Measurements from ENCODE around the gene DPP6.
"Not testable (repeated sequence)": the region's sequence is repeated elsewhere in the genome, so short reads cannot be mapped to it uniquely, and the experiment has no call there.

Gene DPP6

DNA sequence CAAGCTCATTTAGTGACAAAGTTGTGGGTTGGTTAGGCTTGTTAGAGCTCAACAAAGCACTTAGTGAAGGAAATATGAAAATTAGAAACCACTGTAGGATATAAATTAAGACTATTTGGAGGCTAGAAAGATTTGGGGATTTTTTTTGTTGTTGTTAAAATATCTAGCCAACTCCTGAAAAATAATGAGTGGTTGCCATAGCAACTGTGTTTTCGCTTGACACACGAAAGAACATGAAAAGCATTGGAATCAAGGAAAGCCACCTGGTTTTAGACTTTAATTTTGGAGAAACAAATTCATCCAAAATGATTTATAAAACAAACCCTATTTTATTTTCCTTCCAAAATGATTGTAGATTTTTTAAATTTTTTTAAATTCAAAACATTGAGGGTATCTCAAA lies 26.3 kb downstream of the DPP6 start:
- not testable (repeated sequence) for DNase-seq

DNA sequence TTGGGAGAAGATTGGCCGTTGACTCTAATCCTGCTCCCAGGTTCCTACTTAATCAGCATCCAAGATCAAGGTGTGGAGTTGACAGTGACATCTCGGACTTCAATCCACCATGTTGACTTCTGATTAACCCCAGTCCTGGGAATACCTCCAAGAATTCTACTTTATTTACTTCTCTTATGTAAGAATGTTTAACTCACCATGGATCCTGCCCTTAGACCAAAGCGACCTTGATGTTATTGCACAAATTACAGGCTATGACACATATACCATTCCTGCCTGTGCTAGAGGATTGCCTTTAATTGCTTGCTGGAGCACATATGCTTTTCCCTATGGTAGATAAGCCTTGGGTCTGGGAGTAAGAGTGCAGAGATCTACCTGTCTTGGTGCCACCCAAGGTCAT lies 28.1 kb downstream of the DPP6 start:
- not testable (repeated sequence) for DNase-seq

DNA sequence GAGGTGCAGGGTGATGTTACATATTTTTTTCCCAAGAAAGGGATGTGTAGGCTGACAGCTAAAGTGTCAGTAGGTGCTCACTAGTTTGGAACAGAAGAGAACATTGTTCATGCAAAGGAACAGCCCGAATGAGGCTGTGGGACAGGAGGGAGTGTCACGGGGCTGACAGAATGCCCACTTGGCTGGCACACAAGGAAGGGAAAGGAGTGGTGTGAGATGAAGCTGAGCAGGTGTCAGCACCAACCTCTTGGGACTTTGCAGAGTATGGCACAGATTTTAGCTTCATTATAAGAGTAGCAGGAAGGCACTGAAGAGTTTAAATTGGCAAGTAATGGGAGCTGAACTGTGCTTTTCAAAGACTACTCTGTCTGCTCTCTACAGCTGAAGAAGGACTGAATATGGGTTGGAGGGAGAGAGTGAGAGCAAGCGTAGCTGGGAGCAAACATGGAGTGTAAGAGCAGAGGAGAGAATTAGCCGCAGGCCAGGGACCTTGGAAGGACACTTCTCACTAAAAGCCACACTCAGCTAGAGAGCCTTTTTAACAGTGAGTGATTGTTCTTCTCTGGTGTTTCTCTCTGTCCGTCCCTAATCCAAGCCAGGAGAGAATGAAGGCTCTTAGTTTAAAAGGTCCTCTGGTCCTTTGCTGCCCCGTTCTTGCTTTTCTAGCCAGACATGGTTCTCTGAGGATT lies 35.0 kb downstream of the DPP6 start:
- DNase-seq, result not testable (repeated sequence)

DNA sequence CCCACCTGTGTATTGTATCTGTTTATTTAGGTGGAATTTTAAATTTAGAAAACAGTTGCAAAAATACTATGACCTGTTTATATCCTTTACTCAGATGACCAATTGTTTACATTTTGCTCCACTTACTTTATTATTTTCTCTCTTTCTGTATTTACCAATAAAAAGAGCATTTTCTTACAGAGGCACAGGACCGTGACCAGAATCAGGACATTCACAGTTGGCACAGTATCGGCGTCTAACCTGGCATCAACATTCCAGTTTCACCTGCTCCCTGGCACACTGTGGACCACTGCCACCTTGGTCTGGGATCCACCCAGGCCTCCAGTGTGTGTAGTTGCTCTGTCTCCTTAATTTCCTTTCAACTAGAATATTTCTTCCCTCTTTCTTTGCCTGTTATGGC lies 39.9 kb downstream of the DPP6 start:
- not testable (repeated sequence) for DNase-seq

DNA sequence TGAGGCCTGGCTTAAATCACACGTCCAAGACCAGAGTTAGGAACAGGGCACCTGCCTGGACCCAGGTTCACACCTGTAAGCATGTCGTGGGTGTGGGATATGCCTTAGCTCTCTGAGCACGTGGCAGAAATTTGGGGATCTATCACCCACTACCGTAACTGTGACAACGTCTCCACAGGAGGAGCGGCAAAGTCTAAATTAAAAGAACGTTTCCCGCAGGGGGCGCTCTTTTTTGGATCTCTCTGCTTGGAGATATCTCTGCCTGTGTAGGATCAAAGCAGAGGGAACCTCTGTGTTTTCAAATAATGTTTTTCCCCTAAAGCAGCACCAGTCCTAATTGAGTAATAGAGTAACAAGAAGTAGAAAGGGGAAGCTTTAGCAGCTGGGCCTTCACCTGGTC lies 43.0 kb downstream of the DPP6 start:
- not testable (repeated sequence) for DNase-seq

DNA sequence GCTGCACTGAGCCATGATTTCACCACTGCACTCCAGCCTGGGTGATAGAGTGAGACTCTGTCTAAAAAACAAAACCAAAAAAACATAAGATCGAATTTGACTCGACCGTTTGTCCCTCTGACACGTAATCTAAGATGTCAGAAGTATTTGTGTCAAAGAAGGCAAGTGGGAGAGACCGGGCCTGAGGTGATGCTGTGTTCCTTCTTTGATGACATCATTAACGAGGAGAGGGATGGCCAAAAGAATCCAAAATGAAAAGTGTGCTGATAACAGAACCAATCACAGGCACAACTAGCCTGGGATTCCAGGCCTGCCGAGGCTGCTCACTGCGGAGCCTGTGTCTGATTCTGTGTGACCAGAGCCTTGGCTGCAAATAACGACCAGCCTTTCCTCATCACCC lies 52.9 kb downstream of the DPP6 start:
- not testable (repeated sequence) for DNase-seq

DNA sequence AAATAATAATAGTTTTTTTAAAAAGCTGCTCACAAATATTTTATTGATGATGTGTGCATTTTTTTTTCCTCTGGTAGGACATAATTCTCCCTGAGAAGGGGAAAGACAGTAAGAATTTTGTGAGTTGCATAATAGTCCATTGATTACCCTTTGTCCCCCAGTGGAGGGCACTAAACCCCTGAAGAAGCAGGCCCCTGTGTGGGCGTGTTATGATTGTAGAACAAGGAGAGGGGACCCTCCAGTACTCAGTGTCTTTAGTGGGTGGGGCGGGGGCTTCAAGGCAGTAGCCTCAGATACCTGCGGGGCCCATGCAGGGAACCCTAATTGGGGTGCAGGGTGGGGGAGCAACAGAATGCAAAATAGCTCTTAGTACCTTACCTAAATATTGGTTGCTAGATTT lies 57.4 kb downstream of the DPP6 start:
- not testable (repeated sequence) for DNase-seq

DNA sequence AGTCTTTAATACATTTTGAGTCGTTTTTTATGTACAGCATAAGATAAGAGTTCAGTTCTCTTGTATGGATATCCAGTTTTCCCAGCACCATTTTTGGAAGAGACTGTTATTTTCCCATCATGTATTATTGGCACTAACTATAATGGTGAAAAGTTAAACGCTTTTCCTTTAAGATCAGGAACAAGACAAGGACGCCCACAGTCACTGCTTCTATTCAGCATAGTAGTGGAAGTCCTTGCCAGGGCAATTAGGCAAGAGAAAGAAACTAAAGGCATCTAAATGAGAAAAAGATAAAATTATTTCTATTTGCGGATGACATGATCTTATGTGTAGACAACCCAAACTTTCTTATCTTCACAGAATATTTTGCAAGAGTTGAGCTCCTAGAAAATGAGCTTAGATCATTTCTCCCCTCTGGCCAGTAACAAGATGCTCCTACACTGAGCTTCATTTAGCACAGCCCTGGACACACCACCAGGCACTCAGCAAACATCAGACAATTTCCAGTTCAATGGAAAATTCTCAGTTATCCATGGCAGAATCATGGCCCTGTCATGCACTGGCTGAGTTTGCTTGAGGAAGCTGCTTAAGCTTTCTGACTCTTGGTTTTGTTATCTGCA lies 61.6 kb downstream of the DPP6 start:
- DNase-seq, result not testable (repeated sequence)

DNA sequence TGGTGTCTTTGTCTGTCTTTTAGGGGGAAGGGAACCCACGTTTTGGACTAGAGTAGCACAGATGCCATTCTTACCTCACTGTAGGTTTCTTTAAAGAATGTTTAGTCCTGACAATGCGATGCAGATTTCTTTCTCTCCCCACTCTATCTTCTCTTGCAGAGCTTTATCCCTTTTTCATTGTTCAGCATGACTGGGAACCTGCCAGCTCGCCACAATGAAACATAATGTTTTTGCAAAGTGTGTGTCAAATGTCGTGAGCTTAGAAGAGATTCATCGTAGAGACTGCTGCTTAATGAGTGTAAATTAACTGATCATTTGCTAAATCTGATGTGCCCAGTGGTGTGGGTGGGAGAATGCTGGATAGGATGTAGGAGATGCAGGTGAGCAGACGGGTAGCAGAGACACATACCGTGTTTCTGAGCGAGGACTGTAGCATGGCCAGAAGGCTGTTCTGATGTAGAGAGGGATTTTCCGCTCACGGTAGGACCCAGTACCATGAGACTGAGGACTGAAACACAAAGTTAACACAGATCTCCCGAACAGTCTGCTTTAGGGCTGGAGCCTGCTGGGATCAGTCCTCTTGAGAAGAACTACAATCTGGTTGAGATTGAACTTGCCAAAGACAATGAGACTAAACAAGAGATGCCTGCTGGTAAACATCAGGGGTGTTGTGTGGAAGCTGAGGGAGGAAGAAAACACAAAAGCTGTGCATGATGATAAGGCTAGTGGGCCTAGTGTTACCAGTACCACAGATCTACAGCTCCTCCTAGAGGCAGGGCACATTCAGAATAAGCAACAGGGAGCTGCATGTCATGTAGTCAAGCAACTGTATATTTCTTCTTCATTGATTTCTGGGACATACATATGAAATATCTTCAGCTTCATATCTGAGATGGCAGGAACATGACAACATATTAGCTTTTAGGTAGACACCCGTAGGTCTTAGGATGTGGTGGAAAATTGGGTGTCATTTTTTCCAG lies 65.5 kb downstream of the DPP6 start:
- DNase-seq, result not testable (repeated sequence)

DNA sequence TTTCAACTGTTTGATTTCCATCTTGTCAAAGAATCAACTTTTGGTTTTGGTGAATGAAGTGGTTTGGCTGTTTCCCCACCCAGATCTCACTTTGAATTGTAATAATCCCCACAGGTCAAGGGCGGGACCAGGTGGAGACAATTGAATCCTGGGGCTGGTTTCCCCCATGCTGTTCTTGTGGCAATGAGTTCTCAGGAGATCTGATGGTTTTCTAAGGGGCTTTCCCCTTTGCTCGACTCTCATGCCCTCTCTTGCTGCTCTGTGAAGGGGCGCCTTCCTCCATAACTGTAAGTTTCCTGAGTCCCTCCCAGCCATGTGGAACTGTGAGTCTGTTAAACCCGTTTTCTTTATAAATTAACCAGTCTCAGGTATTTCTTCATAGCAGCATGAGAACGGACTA lies 68.6 kb downstream of the DPP6 start:
- not testable (repeated sequence) for DNase-seq

DNA sequence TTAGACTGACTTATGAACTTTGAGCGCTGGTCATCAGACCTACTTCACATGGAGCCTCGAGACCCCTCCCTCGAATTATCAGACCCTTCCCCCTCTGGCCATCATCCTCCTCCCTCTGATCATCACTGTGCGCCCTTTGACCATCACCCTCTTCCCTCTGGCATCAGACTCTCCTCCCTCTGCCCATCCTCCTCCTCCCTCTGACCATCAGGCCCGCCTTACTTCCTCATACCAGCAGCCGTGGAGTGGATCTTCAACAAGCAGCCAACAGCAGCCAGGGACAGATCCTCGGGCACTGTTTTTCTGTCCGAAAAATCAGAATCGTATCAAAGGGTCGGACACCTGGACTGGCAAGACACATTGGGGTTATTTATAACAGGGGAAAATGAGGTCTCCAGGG lies 70.5 kb downstream of the DPP6 start:
- not testable (repeated sequence) for DNase-seq

DNA sequence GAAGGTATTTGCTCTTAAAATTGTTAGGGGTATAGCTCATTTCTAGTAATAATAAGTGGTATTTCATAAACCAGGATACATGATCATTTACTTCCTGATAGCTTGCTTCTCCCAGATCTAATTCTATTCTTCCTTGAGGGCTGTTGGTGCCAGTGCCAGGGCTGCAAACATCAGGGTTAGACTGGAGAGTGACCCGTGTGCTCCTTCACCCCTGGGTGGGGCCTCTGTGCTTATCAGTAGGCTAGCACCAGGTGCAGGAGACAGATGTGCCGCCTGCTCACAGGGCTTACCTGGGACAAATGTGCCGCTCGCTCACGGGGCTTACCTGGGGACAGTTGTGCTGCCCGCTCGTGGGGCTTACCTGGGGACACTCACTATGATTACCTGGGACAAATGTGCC lies 71.2 kb downstream of the DPP6 start:
- DNase-seq, result not testable (repeated sequence)

DNA sequence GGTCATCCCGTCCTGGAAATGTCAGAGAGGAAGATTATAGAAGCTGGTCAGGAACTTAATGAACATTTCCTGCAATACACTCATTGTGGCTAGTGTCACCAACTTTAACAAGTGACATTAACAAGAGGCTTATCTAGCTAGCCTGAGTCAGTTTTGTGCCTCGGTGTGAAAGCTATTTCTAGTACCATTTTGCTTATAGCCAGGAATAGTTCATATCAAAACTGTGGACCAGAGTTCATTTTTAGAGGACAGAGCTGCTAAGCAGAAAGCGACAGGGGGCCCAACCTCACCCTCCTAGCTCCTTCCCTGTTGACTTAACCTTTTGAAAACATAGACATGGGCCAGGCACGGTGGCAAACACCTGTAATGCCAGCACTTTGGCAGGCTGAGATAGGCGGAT lies 76.9 kb downstream of the DPP6 start:
- not testable (repeated sequence) for DNase-seq

DNA sequence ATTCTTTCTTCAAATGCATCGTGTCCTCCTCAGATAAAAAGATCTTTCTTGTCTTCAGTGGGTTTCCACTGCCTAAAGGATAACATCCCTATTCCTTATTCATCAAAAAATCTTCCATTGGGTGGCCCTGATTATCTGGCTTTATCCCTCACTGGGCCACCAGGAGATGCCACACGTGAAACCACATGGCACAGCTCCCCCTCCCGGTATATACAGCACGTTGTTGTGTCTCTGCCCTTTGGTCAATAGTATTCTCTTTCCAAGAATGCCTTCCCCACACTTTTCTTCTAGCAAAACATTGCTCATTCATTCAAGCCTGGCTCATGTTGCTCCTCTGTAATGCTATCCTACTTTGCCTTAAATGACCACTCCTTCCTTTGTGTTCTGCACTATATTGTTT lies 80.4 kb downstream of the DPP6 start:
- not testable (repeated sequence) for DNase-seq

DNA sequence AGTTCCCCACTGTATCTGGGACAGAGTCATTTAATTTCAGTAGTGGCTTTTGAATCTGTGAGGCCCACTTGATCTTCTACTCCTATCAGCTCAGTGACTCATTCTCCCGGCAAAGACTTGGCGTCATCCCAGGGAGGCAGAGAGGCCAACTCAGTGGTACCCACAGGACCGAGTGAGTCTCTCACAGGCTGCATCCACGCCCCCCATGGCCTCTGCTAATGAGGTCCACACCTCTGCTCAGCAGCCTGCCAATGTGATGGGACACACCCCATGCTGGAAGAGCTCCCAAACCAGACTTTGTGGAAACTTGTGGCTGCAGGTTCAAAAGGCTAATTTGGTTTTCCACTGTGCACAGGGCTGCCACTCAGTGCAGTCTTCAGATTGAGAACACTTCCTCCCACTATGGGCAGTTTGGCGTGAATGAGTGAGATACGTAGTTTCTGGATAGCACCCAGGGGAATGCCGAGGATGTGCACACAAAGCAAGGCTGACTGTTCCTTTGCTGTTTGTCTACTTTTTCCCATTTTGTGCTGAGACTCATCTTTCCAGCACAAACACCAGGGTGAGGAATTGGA lies 81.6 kb downstream of the DPP6 start:
- DNase-seq, result not testable (repeated sequence)

DNA sequence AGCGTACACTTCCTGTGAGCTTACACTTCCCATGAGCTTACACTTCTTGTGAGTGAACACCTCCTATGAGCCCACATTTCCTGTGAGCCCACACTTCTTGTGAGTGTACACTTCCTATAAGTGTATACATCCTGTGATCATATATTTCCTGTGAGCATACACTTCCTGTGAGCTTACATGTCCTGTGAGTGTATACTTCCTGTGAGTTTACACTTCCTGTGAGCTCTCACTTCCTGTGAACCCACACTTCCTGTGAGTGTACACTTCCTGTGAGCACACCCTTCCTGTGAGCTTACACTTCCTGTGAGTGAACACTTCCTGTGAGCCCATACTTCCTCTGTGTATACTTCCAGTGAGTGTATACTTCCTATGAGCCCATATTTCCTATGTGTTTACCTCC lies 82.5 kb downstream of the DPP6 start:
- not testable (repeated sequence) for DNase-seq

DNA sequence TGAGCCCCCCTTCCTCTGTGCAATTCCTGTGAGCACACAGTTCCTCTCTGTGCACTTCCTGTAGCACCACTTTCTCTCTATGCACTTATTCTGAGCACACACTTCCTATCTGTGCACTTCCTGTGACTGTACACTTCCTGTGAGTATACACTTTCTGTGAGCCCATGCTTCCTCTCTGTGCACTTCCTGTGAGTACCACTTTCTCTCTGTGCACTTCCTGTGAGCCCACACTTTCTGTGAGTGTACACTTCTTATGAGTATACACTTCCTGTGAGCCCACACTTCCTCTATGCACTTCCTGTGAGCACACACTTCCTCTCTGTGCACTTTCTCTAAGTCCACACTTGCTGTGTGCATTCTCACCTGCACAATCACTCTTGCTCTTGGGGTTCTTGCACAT lies 83.4 kb downstream of the DPP6 start:
- DNase-seq, result not testable (repeated sequence)

DNA sequence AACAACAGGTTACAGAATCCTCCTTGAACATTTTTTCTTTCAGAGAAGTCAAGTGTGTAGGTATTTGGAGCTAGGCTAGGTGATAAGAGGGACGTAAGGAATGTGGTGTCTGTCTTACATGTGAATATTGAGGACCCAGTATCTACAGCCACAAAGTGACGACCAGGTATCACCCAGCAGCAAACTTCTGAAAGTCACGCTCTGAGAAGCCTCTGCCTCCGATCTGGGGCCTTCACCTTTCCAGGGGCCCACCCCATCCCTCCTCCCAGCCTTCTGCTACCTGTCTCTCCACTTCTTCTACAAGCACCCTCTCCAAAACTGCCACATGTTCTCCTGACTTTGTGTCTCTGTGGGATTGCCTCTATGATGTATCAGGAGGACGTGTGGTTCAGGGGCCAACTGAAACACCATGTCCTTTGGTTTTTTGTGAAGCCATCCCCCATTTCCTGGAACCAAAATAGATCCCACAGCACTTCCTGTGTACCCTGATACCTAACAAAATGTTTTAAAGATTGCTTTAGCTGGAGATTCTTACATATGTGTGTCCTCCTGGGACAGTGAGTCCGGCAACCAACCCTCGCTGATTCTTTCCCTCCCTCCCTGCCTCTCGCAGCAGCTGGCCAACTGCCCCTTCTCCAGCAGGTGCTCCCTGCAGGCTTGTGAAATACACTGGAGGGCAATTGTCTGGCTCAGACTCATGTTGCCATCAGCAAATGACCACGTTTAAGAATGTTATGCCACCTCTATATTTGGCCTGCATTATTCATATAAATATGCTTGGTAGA lies 93.9 kb downstream of the DPP6 start:
- not testable (repeated sequence) for DNase-seq

DNA sequence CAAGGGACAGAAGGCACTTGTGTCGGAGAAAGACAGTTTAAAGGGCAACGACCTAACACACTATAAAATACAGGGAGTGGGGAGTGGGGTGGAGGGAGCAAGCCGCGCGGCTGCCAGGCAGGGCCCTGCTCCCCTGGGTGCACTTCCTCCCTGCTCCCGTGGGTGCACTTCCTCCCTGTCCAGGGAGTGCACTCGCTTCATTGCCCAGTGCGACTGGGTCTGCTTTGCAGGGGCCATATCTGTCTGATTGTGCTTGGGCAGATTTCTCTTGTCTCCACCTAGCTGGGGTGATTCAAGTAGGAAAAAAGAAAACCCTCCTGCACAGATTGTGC lies 94.5 kb downstream of the DPP6 start:
- not testable (repeated sequence) for DNase-seq

DNA sequence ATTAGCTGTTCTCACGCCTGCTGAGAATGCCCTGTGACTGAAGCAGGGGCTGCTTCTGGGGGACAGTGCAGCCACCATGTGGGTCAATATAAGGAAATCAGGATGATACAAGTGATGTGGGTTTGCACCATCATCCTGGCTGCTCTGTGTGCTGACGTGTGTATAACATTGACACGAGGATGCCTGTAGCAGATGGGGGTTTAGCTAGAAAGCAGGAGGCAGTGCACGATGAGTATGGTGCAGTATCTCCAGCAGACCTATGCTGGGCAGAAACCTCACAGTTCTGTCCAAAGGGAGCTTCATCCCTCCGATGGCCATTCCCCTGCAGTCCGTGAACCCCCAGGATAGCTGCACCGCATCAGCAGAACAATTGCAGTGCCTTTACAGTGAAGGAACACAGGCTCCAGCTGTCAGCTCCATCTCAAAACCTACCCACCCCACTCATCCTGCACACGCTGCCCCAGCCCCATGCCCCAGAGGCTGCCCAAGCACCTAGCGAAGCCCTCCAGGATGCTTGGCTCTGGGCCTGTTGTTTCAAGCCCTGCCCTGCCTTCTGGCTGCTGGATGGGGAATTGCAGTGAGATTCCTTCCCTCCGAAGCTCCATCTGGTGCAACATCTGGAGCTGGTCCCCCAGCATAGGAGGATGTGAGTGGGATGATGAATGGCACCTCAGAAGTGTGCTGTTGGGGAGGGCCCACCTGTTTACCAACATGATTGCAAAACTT lies 96.8 kb downstream of the DPP6 start:
- DNase-seq, result not testable (repeated sequence)

DNA sequence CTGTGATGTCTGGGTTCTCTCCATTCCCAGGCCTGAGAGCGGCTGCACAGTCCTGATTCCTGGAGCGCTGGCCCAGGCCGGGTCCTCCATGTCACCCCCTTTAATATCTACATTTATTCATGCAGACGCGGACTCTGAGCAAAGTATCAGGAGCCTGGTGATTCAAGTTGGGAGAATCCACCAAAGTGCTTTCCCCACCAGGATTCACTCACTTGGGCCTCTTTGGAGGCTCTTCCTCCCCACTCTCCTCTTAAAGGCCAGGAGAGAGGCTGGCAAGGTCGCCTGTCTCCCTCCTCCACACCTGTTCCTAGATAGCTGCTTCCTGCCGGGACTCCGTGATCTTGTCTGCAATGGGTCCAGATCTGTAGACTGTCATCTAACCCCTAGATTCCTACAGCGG lies 98.5 kb downstream of the DPP6 start:
- not testable (repeated sequence) for DNase-seq

DNA sequence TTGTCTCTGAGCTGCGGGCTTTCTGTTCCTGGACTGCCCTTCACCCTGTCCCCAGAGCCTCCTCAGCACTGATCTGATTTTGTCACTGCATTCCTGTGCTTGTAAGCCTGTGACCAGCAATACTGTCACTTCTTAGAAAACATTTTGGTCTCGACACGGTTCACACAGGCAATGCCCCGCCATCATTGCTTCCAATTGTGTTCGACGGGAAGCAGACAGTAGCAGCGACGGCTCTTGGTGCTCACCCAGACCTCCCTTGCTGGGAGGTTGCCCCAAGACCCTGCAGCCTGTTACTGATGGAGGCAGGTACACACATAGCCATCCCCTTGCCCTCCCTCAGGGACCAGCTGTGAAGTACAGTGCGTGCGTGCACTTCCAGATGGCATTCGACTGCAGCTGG lies 99.1 kb downstream of the DPP6 start:
- DNase-seq, result not testable (repeated sequence)

Data from NCI-H82 (cell line).